GM13976 (cell line): ENCODE data around the gene PNPLA3.

Source experiments
- DNase-seq: peaks from one replicate; pipeline ENCODE4 v3.0.0; 2012; ENCODE audit warnings: low spot score
- in situ Hi-C: fragments of 300-500 bp; cut with MboI; formaldehyde crosslinking; loops from one replicate; pipeline ENCODE4 v1.12.0; 2022; ENCODE audit warnings: low sequenced_read_pairs, mixed read lengths, inconsistent platforms; ENCODE audit not compliant: unreplicated experiment
- TF ChIP-seq, protein P1 (sequence below): IDR thresholded peaks from 2 replicates; pipeline ENCODE4 v1.5.1; 2012; ENCODE audit warnings: borderline replicate concordance, mild to moderate bottlenecking; ENCODE audit not compliant: insufficient read depth; ENCODE audit errors: extremely low read depth, missing control alignments, control extremely low read depth

PNPLA3 gene

DNA sequence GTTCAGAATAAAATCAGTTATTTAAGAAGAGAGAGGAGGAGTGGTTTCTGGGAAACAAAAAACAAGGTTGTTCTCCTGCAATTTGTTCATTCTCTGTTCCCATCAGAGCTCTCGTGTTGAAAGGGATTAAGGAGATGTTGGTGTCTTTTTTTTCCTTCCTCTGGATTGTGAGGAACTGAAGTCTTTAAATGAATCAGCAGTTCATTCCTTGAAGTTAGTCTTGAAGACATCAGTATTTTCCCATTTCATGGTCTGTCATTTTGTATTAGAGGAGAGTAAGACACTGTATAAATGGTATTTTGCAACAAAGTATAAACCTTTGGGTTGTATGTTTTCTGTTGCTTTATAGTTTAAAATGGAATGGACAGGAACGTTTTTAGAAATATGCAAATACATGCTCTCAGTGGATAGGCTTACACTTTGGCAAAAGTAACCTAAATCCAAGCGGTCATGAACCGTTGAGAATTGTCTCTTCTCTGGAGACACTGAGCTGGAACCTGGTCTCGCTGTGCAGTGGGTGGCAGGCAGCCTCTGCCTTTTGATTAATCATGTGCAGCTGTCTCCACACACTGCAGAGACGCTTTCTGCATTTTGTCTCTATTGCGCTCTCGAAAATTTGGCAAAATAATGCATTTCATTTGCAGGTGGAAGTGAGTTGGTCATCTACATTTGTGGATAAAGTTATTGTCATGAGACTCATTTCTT, 64.7 kb downstream of the PNPLA3 start:
- no peak for DNase-seq
- TF ChIP-seq, protein P1, sequence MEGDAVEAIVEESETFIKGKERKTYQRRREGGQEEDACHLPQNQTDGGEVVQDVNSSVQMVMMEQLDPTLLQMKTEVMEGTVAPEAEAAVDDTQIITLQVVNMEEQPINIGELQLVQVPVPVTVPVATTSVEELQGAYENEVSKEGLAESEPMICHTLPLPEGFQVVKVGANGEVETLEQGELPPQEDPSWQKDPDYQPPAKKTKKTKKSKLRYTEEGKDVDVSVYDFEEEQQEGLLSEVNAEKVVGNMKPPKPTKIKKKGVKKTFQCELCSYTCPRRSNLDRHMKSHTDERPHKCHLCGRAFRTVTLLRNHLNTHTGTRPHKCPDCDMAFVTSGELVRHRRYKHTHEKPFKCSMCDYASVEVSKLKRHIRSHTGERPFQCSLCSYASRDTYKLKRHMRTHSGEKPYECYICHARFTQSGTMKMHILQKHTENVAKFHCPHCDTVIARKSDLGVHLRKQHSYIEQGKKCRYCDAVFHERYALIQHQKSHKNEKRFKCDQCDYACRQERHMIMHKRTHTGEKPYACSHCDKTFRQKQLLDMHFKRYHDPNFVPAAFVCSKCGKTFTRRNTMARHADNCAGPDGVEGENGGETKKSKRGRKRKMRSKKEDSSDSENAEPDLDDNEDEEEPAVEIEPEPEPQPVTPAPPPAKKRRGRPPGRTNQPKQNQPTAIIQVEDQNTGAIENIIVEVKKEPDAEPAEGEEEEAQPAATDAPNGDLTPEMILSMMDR: no peak
- in situ Hi-C loops: loop anchor here (25.0 kb wide), 2 partner anchors 399 to 649 kb away; no protein-coding TSS in a partner anchor

DNA sequence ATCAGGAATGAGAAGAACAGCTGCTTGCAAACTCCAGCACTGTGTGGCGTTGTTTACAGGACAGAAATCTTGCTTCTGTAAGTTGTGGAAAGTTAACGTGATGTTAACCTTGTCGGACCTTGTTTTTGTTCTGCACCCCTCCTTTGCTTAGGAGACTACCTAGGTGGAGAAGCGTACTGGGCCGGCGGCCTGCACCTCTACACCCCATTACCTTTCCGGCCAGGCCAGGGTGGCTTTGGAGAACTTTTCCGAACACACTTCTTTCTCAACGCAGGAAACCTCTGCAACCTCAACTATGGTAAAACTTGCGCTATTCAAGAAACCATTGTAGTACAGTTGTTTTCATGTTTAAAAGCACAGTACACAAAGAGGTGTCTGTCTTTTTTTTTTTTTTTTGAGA, 65.4 kb downstream of the PNPLA3 start:
- in situ Hi-C loops: loop anchor here (25.0 kb wide), 2 partner anchors 398 to 648 kb away; no protein-coding TSS in a partner anchor
- TF ChIP-seq, protein P1: no peak
- no peak for DNase-seq

DNA sequence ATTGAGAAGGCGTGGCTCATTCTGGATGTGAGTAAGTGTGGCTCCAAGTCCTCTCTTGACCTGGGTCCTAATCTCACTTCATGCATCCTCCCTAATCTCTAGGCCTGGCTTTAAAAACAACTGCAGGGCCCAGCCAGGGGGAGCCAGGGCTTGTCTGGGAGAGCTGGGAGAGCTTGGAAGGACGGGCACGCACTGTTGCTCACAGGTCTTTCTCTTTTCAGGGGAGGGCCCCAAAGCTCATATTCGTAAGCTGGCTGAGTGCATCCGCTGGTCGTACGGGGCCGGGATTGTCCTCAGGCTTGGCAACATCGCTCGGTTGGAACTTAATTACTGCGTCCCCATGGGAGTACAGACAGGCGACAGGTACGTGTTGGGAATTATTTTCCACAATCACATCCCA, 66.4 kb downstream of the PNPLA3 start:
- DNase-seq: no peak
- in situ Hi-C loops: loop anchor here (10.0 to 25.0 kb wide), 3 partner anchors 95 to 647 kb away; no protein-coding TSS in a partner anchor
- TF ChIP-seq, protein P1: no peak

DNA sequence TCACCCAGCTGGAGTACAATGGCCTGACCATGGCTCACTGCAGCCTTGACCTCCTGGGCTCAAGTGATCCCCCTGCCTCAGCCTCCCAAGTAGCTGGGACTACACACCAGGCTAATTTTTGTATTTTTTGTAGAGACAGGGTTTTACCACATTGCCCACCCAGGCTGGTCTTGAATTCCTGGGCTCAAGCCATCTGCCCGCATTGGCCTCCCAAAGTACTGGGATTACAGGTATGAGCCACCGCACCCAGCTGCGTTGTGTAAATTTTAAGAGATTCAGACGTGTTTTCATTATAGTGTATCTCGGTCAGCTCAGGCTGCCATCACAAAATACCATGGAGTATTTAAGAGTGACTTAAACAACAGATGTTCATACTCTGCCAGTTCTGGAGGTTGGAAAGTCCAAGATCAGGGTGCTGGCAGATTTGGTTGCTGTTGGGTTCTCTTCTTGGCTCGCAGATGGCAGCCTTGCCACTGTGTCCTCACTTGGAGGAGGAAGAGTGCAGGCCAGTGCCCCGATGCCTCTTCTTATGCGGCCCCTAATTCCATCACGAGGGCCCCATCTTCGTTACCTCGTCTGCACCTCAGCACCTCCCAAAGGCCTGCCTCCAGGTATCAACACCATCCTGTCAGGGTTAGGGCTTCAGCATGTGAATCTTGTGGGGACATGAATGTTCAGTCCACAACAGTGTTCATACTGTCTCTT, 67.9 kb downstream of the PNPLA3 start:
- TF ChIP-seq, protein P1: no peak
- DNase-seq: no peak
- in situ Hi-C loops: loop anchor here (10.0 to 25.0 kb wide), 3 partner anchors 93 to 646 kb away; no protein-coding TSS in a partner anchor

DNA sequence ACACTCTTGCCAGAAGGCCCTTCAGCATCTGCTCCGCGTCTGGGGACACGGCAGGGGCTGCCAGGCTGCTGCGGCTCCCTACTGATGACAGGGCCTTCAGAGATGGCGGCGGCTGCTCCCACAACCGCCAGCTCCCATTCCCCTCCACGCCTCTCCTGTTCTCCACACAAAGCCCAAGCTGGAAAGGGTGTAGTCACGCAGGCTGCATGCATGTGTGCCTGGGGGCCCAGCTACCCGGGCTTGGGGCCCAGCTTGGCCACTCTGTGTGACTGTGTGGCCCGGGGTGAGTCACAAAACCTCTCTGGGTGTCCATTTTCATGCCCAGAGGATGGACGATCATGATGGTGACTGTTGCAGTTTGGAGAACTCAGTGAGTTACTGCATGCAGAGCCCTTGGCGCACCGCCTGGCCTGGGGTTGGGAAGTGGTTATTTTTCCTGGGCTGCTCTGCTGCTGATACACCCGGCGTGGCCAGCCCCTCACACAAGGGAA, 68.8 kb downstream of the PNPLA3 start:
- no peak for DNase-seq
- TF ChIP-seq, protein P1: no peak
- in situ Hi-C loops: loop anchor here (10.0 to 25.0 kb wide), 3 partner anchors 92 to 645 kb away; no protein-coding TSS in a partner anchor

DNA sequence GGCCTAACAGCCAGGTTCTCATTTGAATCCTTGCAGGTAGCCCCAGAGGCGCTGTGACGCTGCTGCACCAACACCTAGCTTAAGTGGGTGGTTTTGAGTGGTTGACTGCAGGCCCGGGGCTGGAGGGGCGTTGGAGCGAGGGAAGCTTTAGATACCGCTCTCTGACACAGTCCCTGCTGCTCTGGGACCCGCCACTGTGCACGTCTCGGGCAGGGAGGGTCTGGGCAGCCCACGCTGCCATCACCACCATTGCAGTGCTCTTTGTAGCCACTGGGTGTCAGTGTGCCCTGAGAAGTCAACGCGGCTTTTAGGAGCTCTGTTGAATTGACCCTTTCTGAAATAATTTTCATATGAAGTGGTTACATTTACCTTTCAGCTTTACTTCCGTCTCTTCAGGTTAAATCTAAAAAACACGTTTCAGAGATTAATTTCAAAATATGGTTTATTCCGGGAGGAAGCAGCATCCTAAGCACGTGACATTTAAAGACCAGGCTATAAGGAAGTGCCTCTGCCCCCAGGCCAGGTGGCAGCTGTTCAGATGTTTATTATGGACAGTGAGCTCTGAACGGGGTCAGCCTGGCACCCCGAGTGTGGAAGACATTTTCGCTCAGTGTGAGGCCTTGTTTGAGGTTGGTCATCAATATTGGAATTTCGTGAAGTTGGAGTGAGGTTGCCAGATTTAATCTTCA, 69.6 kb downstream of the PNPLA3 start:
- in situ Hi-C loops: loop anchor here (10.0 to 25.0 kb wide), 3 partner anchors 92 to 644 kb away; no protein-coding TSS in a partner anchor
- peak; percentile 88 for DNase-seq
- TF ChIP-seq, protein P1: peak; percentile 93
